Loucy (cell line): ENCODE data around the gene ZNF350.

Experiments
- EZH2phosphoT487 ChIP-seq: fragments of 200-600 bp; IDR thresholded peaks from 2 replicates; pipeline ENCODE4 v1.6.1; 2018; ENCODE audit warnings: antibody characterized with exemption, mild to moderate bottlenecking, moderate library complexity, borderline replicate concordance
- TF ChIP-seq, protein P1 (sequence below): fragments of 200-600 bp; sonication (generic); conservative IDR thresholded peaks from 2 replicates; pipeline ENCODE4 v1.5.1; 2014; ENCODE audit warnings: mild to moderate bottlenecking, antibody characterized with exemption, low read length

DNA sequence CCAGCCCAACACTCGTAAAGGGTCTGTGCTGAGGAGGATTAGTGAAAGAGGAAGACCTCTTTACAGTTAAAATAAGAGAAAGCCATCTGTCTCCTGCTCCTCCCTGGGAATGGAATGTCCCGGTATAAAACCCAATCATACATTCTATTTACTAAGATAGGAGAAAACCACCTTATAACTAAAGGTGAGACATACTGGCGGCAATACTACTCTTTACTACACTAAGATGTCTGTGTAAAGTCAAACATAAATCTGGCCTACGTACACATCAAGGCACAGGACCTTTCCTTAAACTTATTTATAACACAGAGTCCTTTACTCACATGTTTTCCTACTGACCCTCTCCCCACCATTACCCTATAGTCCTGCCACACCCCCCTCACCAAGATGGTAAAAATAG lies 3.3 kb downstream of the ZNF350 start:
- TF ChIP-seq, protein P1, sequence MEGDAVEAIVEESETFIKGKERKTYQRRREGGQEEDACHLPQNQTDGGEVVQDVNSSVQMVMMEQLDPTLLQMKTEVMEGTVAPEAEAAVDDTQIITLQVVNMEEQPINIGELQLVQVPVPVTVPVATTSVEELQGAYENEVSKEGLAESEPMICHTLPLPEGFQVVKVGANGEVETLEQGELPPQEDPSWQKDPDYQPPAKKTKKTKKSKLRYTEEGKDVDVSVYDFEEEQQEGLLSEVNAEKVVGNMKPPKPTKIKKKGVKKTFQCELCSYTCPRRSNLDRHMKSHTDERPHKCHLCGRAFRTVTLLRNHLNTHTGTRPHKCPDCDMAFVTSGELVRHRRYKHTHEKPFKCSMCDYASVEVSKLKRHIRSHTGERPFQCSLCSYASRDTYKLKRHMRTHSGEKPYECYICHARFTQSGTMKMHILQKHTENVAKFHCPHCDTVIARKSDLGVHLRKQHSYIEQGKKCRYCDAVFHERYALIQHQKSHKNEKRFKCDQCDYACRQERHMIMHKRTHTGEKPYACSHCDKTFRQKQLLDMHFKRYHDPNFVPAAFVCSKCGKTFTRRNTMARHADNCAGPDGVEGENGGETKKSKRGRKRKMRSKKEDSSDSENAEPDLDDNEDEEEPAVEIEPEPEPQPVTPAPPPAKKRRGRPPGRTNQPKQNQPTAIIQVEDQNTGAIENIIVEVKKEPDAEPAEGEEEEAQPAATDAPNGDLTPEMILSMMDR = no peak
- no peak for TF ChIP-seq EZH2phosphoT487
